ENCODE results near the gene SCAMP3. TPM values are rescaled to one million over a fixed set of nuclear protein-coding genes. Genes with fewer than 3 reads are reported as not detected.
A peak's percentile ranks its signal among the peaks of the same experiment; 100 is the strongest.

SCAMP3 gene
- total RNA-seq, 1 experiment from 2014 or later, result 80.6 TPM

DNA sequence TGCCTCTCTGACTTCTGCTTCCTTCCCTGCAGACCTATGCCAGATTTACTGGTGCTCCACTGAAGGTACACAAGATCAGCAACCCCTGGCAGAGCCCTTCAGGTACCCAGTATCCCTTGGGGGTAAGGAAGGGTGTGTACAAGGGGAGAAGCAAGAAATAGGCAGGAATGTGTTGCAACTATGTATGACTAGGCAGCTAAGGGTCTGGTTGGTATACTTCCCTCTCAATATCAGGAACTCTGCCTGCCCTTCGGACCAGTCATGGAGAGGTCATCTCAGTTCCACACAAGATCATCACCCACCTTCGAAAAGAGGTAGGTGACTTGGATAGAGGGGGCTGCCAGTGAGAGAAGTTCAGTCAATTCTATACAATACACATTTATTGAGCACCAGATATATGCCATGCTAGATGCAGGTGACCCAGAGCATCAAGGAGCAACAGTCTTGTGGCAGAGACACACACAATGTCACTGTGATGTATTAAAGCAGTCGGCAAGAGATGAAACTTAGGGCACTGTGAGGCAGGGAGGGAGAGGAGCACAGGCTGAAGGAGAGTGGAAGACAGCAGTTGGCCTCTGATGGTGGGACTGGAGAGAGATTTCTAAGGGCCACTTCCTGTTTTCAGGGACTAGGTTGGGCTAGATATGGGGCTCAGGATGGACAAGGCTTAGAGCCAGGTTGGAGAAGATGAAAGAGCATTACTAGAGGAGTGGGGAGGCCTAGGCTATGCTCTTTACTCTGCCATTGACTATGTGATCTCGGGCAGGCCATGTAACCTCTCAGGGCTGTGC lies 51.7 kb downstream of the SCAMP3 start:
- no peak for DNase-seq (ENCODE audit: unreplicated experiment)
- no TSS peak for BruUV-seq (replicated peaks)
- intact Hi-C loops (cut with micrococcal nuclease), result no loop called here
- H3K4me1 Mint-ChIP-seq (ENCODE audit: insufficient read depth, unreplicated experiment), result peaks cover 28% of the 10 kb centered on the region
- peaks cover 36% of the 10 kb centered on the region for H3K36me3 Mint-ChIP-seq (ENCODE audit: insufficient read depth, unreplicated experiment)
- ChIA-PET CTCF (interaction anchor here (0.6 to 9.1 kb wide), 7 partner anchors 15 to 441 kb away, joined by 3 to 111 read pairs (median 4); partner anchors contain the start of gene KRTCAP2), POLR2A (interaction anchor here (0.6 to 9.2 kb wide), 7 partner anchors 14 to 237 kb away, joined by 3 to 131 read pairs (median 4); partner anchors contain the start of genes CKS1B, KRTCAP2 and SCAMP3)
- TF ChIP-seq, protein P1, sequence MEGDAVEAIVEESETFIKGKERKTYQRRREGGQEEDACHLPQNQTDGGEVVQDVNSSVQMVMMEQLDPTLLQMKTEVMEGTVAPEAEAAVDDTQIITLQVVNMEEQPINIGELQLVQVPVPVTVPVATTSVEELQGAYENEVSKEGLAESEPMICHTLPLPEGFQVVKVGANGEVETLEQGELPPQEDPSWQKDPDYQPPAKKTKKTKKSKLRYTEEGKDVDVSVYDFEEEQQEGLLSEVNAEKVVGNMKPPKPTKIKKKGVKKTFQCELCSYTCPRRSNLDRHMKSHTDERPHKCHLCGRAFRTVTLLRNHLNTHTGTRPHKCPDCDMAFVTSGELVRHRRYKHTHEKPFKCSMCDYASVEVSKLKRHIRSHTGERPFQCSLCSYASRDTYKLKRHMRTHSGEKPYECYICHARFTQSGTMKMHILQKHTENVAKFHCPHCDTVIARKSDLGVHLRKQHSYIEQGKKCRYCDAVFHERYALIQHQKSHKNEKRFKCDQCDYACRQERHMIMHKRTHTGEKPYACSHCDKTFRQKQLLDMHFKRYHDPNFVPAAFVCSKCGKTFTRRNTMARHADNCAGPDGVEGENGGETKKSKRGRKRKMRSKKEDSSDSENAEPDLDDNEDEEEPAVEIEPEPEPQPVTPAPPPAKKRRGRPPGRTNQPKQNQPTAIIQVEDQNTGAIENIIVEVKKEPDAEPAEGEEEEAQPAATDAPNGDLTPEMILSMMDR (IDR thresholded peaks at IDR 0.05; ENCODE audit: unreplicated experiment), result no peak
- peak overlapping the region; percentile 3 for H3K27ac Mint-ChIP-seq (ENCODE audit: low read depth, unreplicated experiment)
- no peaks in the 10 kb centered on the region for H3K27me3 Mint-ChIP-seq (ENCODE audit: insufficient read depth, unreplicated experiment)
- no peaks in the 10 kb centered on the region for H3K9me3 Mint-ChIP-seq (ENCODE audit: unreplicated experiment)
- peak overlapping the region; percentile 76 for H3K4me3 Mint-ChIP-seq (ENCODE audit: unreplicated experiment)

DNA sequence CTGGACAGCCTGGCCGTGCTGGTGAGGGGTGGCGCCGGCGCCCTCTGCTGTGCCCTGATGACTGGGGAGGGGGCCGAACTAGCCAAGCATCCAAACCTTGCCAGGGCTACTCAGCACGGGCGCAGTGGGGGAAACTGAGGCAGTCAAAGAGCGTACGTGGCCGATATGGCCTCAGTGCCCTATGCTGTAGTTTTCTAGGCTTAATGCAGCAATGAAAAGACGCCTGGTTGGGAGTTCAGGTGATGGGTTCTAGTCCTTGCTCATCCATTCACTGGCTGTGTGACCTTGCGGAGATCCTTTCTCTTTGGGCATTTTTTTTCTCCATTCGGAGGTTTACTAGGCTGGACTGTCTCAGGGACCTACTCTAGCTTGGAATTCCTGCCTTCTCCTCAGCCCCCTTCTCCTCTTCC lies 52.8 kb downstream of the SCAMP3 start:
- Mint-ChIP-seq H3K4me3 (ENCODE audit: unreplicated experiment) (peak overlapping the region; percentile 76), H3K27me3 (ENCODE audit: insufficient read depth, unreplicated experiment) (no peaks in the 10 kb centered on the region), H3K9me3 (ENCODE audit: unreplicated experiment) (no peaks in the 10 kb centered on the region), H3K36me3 (ENCODE audit: insufficient read depth, unreplicated experiment) (peaks cover 32% of the 10 kb centered on the region), H3K4me1 (ENCODE audit: insufficient read depth, unreplicated experiment) (peaks cover 22% of the 10 kb centered on the region), H3K27ac (ENCODE audit: low read depth, unreplicated experiment) (peak overlapping the region; percentile 91)
- intact Hi-C loops (cut with micrococcal nuclease), result loop anchor here (5.0 kb wide), 1 partner anchor 53 kb away; the partner anchor contains the start of gene SCAMP3
- TF ChIP-seq, protein P1 (IDR thresholded peaks at IDR 0.05; ENCODE audit: unreplicated experiment), result no peak
- ChIA-PET POLR2A (interaction anchor here (0.6 to 9.2 kb wide), 15 partner anchors 10 to 376 kb away, joined by 3 to 131 read pairs (median 7); partner anchors contain the start of genes CKS1B, CLK2, FLAD1 and KRTCAP2), CTCF (interaction anchor here (0.5 to 9.1 kb wide), 10 partner anchors 14 to 432 kb away, joined by 3 to 111 read pairs (median 3); partner anchors contain the start of gene KRTCAP2)
- TSS peak; percentile 82 for BruUV-seq (replicated peaks)
- no peak for DNase-seq (ENCODE audit: unreplicated experiment)

DNA sequence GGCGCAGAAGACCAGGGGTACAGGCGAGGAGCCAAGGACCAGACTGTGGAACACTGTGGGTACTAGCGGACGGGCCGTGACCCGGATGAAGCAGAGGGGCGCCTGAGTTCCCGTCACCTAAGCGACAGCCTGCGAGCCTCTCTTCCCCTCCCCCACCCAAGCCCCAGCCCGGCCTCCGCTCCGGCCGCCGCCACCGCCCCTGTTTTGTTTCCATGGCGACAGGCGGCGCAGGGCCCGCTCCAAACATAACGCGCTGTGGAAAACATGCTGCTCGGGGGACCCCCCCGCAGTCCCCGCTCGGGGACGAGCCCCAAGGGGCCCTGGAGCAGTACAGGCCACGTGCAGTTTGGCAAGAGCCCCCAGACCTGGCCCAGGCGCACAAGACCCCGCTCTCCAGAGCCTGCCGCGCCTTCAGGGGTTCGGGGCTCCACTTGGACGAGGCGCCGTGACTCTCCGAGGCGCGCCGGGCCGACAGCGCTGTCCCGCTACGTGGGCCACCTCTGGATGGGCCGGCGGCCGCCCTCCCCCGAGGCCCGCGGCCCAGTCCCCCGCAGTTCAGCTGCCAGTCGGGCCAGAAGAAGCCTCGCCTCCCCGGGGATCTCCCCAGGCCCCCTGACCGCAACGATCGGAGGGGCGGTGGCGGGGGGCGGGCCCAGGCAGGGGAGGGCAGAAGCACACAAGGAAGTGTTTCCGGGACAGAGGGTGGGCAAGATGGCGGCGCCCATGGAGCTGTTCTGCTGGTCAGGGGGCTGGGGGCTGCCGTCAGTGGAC lies 53.4 kb downstream of the SCAMP3 start, which contains the start of gene MTX1:
Gene MTX1 (plus strand): TSS at position 155 of the 771 bp plus-strand sequence. CDS start 110 bp downstream, at position 265.
- Mint-ChIP-seq H3K4me3 (ENCODE audit: unreplicated experiment) (peak within 1 kb of the TSS; percentile 76), H3K36me3 (ENCODE audit: insufficient read depth, unreplicated experiment) (peaks cover 33% of the 10 kb centered on the region), H3K4me1 (ENCODE audit: insufficient read depth, unreplicated experiment) (peaks cover 22% of the 10 kb centered on the region), H3K27ac (ENCODE audit: low read depth, unreplicated experiment) (peak within 1 kb of the TSS; percentile 91), H3K9me3 (ENCODE audit: unreplicated experiment) (no peaks in the 10 kb centered on the region), H3K27me3 (ENCODE audit: insufficient read depth, unreplicated experiment) (no peaks in the 10 kb centered on the region)
- ChIA-PET POLR2A (interaction anchor here (0.5 to 9.2 kb wide), 19 partner anchors 10 to 235 kb away, joined by 3 to 131 read pairs (median 4); partner anchors contain the start of genes CKS1B, CLK2, FLAD1 and KRTCAP2), CTCF (interaction anchor here (0.6 to 9.1 kb wide), 13 partner anchors 14 to 682 kb away, joined by 3 to 111 read pairs (median 5); partner anchors contain the start of gene KRTCAP2)
- TF ChIP-seq, protein P1 (IDR thresholded peaks at IDR 0.05; ENCODE audit: unreplicated experiment), result no peak
- intact Hi-C loops (cut with micrococcal nuclease), result loop anchor here (1.0 to 5.0 kb wide), 2 partner anchors 32 to 54 kb away; partner anchors contain the start of gene SCAMP3
- BruUV-seq (replicated peaks), result no TSS peak
- DNase-seq (ENCODE audit: unreplicated experiment), result peak; percentile 79
